A673 (cell line): ENCODE measurements around the gene MINDY4.

Source experiments
- CTCF ChIP-seq: fragments of 300-800, 200-600 bp; sonication (generic); conservative IDR thresholded peaks from 2 replicates; pipeline ENCODE4 v1.5.1; 2017; ENCODE audit warnings: low read depth, mild to moderate bottlenecking, antibody characterized with exemption, low read length, moderate library complexity, mixed read lengths
- EZH2 ChIP-seq: fragments of 200-600 bp; sonication (generic); IDR thresholded peaks from 2 replicates; pipeline ENCODE4 v1.6.1; 2017; ENCODE audit warnings: borderline replicate concordance, low read depth, mild to moderate bottlenecking, mixed read lengths, antibody characterized with exemption, low read length; ENCODE audit not compliant: poor library complexity, severe bottlenecking

- TF ChIP-seq CTCF (no peak), EZH2 (no peak)
These were observed 1.8 kb downstream of the MINDY4 start for GRCh38 chr7:30772984-30773383.
